Peyer's patch (tissue), 4 donors: Measurements from ENCODE around the gene GLO1. TPM values are rescaled to one million over a fixed set of nuclear protein-coding genes. Genes with fewer than 3 reads are reported as not detected.

Experiments
- DNase-seq, 3 donors: peaks; one replicate each; pipeline ENCODE4 v3.0.0-alpha.2; 2017 to 2019
- H3K27ac ChIP-seq, 4 donors: fragments of 200-600 bp; sonication (generic); one replicate each; pipeline ENCODE4 v1.5.1; 2016 to 2019
- H3K27me3 ChIP-seq, 2 donors: fragments of 200-600 bp; sonication (generic); one replicate each; pipeline ENCODE4 v1.5.1; 2019
- H3K36me3 ChIP-seq, 3 donors: fragments of 200-600 bp; sonication (generic); one replicate each; pipeline ENCODE4 v1.5.1; 2016 to 2019
- H3K4me1 ChIP-seq, 4 donors: fragments of 200-600 bp; sonication (generic); one replicate each; pipeline ENCODE4 v1.5.1; 2016 to 2019
- H3K4me3 ChIP-seq, 4 donors: fragments of 200-600 bp; sonication (generic); 1 replicate in 3 of 4; 2 replicates in 1 of 4; pipeline ENCODE4 v1.5.1; 2016 to 2019; ENCODE audit warnings: mild to moderate bottlenecking in 1 of 4
- H3K9me3 ChIP-seq, 4 donors: fragments of 200-600 bp; sonication (generic); one replicate each; pipeline ENCODE4 v1.5.1; 2016 to 2019; ENCODE audit warnings: mild to moderate bottlenecking in 1 of 4
- POLR2A ChIP-seq, 2 donors: fragments of 450-650 bp; IDR thresholded peaks; one replicate each; pipeline ENCODE4 v1.5.1; 2017; ENCODE audit warnings: antibody characterized with exemption in 2 of 2, mild to moderate bottlenecking in 2 of 2, moderate library complexity in 2 of 2
- total RNA-seq, 4 donors: library from RNA; depleted of rRNA; stranded (reverse); fragments of >200 nt; gene quantifications; one replicate each; pipeline ENCODE4 v1.1.0, GENCODE V29; 2016
- TF ChIP-seq, protein P1 (sequence below), 6 experiments: fragments of 450-650 bp in 4 of 6; fragments of 200-600 bp in 2 of 6; sonication (generic) in 1 of 6; IDR thresholded peaks; one replicate each; pipeline ENCODE4 v1.5.1; 2017 to 2019; ENCODE audit warnings: antibody characterized with exemption in 6 of 6, mild to moderate bottlenecking in 3 of 6, moderate library complexity in 1 of 6

Gene GLO1
- total RNA-seq, 4 donors from 2014 or later, result 62.1 to 190 (median 71.6) TPM

DNA sequence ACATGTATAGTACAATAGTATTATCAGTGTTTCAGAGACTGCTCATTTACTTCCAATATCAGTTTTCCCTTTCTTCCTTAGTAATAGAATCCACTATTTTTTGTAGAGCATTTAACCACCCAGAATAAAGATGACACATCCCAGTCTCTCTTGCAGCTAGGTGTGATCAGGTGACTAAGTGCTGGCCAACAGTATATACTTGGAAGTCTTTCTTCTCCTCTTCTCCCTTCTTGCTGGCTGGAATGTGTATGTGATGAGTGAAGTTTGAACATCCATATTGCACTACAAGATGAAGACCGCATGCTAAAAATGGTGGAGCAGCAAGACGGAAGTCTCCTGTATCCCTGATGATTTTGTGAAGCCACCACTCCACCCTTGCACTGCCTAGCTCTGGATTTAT, 48.7 kb downstream of the GLO1 start:
- Histone ChIP-seq H3K9me3 (no peaks in the 10 kb centered on the region), H3K27ac (no peak overlapping the region), H3K4me1 (no peaks in the 10 kb centered on the region), H3K36me3 (no peaks in the 10 kb centered on the region), H3K27me3 (no peaks in the 10 kb centered on the region), H3K4me3 (no peak overlapping the region)
- TF ChIP-seq, protein P1, sequence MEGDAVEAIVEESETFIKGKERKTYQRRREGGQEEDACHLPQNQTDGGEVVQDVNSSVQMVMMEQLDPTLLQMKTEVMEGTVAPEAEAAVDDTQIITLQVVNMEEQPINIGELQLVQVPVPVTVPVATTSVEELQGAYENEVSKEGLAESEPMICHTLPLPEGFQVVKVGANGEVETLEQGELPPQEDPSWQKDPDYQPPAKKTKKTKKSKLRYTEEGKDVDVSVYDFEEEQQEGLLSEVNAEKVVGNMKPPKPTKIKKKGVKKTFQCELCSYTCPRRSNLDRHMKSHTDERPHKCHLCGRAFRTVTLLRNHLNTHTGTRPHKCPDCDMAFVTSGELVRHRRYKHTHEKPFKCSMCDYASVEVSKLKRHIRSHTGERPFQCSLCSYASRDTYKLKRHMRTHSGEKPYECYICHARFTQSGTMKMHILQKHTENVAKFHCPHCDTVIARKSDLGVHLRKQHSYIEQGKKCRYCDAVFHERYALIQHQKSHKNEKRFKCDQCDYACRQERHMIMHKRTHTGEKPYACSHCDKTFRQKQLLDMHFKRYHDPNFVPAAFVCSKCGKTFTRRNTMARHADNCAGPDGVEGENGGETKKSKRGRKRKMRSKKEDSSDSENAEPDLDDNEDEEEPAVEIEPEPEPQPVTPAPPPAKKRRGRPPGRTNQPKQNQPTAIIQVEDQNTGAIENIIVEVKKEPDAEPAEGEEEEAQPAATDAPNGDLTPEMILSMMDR (IDR thresholded peaks at IDR 0.05), result no peak
- no peak for DNase-seq

DNA sequence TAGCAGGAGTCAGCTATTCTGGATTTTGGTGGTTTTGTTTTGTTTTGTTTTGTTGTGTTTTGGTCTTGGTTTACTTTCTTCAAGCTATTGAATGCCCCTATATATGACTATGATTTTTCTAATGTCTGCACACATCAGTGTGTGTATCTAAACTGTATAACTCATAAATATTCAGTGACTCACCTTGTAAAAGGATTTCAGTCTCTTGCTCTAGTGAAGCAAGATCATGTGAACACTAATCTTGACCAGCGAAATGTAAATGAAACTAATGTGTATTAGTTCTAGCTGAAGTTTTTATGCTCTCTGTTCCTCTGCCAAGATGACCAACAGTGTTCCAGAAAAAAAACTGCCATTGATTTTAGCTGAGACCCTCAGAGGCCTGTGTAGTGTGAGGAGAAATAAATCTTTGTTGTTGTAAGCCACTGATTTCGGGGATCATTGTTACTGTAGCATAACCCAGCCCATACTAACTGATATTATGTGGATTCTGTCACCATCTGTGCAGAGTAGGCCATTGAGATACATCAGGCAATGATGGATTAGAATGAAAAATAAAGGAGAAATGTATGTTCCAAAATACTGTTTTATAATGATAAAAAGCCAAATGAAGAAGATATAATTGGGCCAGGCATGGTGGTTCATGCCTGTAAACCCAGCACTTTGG, 51.7 kb downstream of the GLO1 start:
- no peak for DNase-seq
- no peaks in the 10 kb centered on the region for H3K36me3 ChIP-seq
- no peak for TF ChIP-seq POLR2A (IDR thresholded peaks at IDR 0.05)
- TF ChIP-seq, protein P1 (IDR thresholded peaks at IDR 0.05), result no peak
- no peaks in the 10 kb centered on the region for H3K27me3 ChIP-seq
- H3K9me3 ChIP-seq, result no peaks in the 10 kb centered on the region
- no peaks in the 10 kb centered on the region for H3K4me1 ChIP-seq
- H3K4me3 ChIP-seq, result no peak overlapping the region
- H3K27ac ChIP-seq, result no peak overlapping the region

DNA sequence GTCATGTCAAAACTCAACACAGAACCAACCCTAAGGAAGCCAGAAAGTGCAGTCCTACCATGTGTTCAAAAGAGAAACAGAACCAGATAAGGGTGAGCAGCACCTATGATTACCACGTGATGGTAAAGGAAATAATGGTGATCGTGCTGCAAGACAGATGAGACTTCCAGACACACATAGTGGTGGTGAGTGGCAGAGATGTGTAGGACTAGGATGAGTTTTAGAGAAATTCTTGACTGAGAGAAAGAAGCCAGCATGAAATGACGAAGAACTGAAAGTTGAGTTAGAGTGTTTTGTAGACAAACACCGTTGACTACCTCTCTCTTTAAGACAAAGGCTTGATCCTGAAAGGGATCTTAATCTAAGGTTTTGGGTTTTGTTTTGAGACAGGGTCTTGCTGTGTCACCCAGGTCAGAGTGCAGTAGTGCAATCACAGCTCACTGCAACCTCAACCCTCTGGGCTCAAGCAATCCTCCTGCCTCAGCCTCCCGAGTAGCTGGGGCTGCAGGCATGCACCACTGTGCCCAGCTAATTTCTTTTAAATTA, 52.7 kb downstream of the GLO1 start:
- no peak for DNase-seq
- H3K27ac ChIP-seq, result no peak overlapping the region
- H3K27me3 ChIP-seq, result no peaks in the 10 kb centered on the region
- H3K36me3 ChIP-seq, result no peaks in the 10 kb centered on the region
- no peaks in the 10 kb centered on the region for H3K9me3 ChIP-seq
- no peak overlapping the region for H3K4me3 ChIP-seq
- no peak for TF ChIP-seq POLR2A (IDR thresholded peaks at IDR 0.05)
- TF ChIP-seq, protein P1 (IDR thresholded peaks at IDR 0.05), result no peak
- H3K4me1 ChIP-seq, result no peaks in the 10 kb centered on the region

DNA sequence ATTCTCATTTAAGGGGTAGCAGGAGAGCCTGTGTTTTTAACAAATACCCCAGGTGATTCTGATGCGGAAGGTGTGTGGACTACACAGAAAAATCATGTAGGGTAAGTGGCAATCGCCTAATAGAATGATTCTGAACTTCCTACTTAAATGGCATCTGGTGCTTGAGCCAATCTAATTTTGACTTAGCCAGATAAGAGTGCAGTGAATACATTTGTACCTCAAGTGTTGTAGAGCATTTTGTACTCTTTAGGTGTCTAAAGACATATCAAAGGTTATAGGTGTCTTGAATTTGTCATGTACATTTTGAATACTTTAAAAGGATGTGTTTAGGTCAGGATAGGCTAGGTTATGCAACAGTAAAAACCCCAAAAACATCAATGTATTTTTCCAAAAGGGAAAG, 53.2 kb downstream of the GLO1 start:
- no peak overlapping the region for H3K27ac ChIP-seq
- H3K36me3 ChIP-seq, result no peaks in the 10 kb centered on the region
- H3K9me3 ChIP-seq, result no peaks in the 10 kb centered on the region
- TF ChIP-seq POLR2A (IDR thresholded peaks at IDR 0.05), result no peak
- TF ChIP-seq, protein P1 (IDR thresholded peaks at IDR 0.05), result no peak
- DNase-seq, result no peak
- H3K27me3 ChIP-seq, result no peaks in the 10 kb centered on the region
- no peaks in the 10 kb centered on the region for H3K4me1 ChIP-seq
- no peak overlapping the region for H3K4me3 ChIP-seq

DNA sequence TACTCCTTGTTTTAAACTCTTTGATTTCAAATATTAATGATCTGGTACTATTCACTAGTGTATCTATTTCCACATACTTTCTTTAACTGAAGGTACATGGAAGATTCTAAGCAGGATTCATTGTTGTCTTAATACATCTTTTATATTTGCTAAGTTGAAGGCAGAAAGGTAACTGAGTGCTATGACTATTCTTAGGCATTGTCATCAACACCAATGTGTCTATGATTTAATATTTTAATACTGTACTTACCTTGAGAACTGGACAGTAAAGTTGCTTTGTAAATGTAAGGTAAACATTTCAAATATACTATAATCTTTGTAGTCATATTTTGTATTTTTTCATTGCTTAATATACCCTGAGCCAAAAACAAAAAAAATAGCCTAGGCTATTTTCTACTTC, 54.3 kb downstream of the GLO1 start:
- H3K27me3 ChIP-seq, result no peaks in the 10 kb centered on the region
- H3K4me1 ChIP-seq, result no peaks in the 10 kb centered on the region
- H3K36me3 ChIP-seq, result no peaks in the 10 kb centered on the region
- H3K4me3 ChIP-seq, result no peak overlapping the region
- H3K9me3 ChIP-seq, result no peaks in the 10 kb centered on the region
- TF ChIP-seq POLR2A (IDR thresholded peaks at IDR 0.05), result no peak
- TF ChIP-seq, protein P1 (IDR thresholded peaks at IDR 0.05), result no peak
- no peak overlapping the region for H3K27ac ChIP-seq
- DNase-seq, result no peak
